ENCODE data around the gene LGALS9.
"Not testable (repeated sequence)": the region's sequence is repeated elsewhere in the genome, so short reads cannot be mapped to it uniquely, and the experiment has no call there.

DNA sequence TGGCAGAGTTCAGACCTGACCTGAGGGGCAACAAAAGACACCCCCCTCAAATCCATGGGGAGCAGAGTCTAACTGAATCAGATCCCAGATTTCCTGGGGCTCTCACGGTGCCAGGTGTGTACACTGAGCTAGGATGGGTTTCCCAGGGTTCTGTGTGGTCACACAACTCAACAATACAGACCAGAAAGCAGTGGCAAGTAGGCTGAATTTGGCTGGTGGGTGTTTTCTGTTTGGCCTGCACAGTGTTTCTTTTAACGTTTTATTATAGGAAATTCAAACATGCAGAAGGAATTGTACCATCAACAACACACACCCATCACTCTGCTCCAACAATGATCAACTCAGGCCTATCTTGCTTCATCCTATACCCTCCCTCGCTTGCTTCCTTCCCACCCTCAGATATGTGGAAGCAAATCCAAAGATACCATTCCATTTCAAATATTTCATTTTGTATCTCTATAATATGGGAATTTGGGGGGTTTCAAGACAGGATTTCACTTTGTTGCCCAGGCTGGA lies 5.1 kb downstream of the LGALS9 start:
- not testable (repeated sequence) for TF ChIP-seq EZH2 (IDR thresholded peaks at IDR 0.05); POLR2AphosphoS5 (IDR thresholded peaks at IDR 0.05; ENCODE audit: borderline replicate concordance, low read depth, low read length)

Measured in SK-N-MC (cell line).